ENCODE results near the gene ARSD. TPM values are rescaled to one million over a fixed set of nuclear protein-coding genes. Genes with fewer than 3 reads are reported as not detected.

The ARSD gene, protein sequence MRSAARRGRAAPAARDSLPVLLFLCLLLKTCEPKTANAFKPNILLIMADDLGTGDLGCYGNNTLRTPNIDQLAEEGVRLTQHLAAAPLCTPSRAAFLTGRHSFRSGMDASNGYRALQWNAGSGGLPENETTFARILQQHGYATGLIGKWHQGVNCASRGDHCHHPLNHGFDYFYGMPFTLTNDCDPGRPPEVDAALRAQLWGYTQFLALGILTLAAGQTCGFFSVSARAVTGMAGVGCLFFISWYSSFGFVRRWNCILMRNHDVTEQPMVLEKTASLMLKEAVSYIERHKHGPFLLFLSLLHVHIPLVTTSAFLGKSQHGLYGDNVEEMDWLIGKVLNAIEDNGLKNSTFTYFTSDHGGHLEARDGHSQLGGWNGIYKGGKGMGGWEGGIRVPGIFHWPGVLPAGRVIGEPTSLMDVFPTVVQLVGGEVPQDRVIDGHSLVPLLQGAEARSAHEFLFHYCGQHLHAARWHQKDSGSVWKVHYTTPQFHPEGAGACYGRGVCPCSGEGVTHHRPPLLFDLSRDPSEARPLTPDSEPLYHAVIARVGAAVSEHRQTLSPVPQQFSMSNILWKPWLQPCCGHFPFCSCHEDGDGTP
- total RNA-seq = 8.9 and 10.6 TPM in 2 replicates

DNA sequence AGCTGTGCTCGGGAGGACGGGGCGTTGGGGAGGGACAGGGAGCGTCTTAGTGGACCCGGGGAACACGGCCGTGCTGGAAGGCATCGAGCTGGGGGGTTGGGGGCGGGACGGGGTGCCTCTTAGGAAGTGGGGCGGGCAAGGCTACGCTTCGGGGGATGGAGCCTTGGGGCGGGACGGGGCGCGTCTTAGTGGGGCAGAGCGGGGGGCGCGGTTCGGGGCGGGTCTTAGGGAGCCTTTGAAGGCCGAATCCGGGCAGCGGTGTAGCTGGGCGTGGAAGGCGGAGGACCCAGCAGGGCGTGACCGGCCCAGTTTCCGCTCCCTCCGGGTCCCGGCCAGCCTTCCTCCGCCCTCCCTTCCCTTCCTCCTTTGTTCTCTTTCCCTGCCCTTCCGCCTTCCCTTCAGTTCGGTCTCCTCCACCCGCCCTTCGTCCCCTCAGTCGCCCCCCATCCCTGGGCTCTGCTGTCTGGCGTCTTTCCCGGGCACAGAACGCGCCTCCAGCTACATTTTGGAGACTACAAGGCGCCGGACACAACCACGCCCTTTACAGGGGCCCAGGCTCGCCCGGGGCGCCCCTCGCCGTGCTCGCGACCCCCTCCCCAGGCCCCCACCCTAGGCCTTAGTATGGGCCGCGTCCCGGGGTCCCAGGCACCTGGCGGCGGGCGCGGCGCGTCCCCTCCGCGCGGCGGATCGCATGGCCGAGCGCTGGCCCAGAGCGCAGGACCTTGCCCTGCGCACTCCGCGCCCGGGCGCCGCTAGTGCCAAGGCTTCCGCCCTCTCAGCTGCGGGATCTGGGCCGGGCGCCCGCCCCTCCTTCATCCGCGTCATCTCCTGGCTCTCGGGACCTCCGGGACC, at the start of gene ARSD:
Gene ARSD (minus strand): TSS at position 757 of the 852 bp plus-strand sequence. CDS start 64 bp downstream, at position 693.

Other genes with a start within 250 kb of the ARSD start
- 167 and 219 TPM in 2 replicates for gene CD99, start 238.0 kb downstream of the ARSD start, total RNA-seq
- gene XG, start 177.3 kb downstream of the ARSD start, total RNA-seq = 5.1 and 6.6 TPM in 2 replicates
- 0.05 and 0.07 TPM in 2 replicates for gene GYG2, start 100.4 kb downstream of the ARSD start, total RNA-seq
- gene ARSH, start 77.2 kb upstream of the ARSD start, total RNA-seq = not detected in 2 replicates
- gene ARSF, start 112.1 kb upstream of the ARSD start, total RNA-seq = not detected in 2 replicates